Pancreas (tissue), 10 donors: ENCODE results near the gene TRIM41. TPM values are rescaled to one million over a fixed set of nuclear protein-coding genes. Genes with fewer than 3 reads are reported as not detected.
"Not testable (repeated sequence)": the region's sequence is repeated elsewhere in the genome, so short reads cannot be mapped to it uniquely, and the experiment has no call there.

Experiments
- ATAC-seq, 4 donors: fragments of 200-7000 bp; cut with Tn5 transposase; one replicate each; pipeline versions ENCODE4 v1.8.0 to v1.9.1; 2020; ENCODE audit warnings: mild to moderate bottlenecking in 4 of 4, moderate library complexity in 4 of 4
- DNase-seq, 6 donors: peaks; one replicate each; pipeline ENCODE4 v3.0.0-alpha.2; 2020
- FAIRE-seq: peaks from 2 replicates; lab custom pipeline; 2012; peaks lifted over from hg19 to GRCh38; lab: Jason Lieb, UNC
- H3K27ac ChIP-seq, 4 donors: fragments of 200-600 bp; sonication (generic); 1 replicate in 3 of 4; 2 replicates in 1 of 4; pipeline versions ENCODE4 v1.5.0 to v1.8.0; 2020
- H3K27me3 ChIP-seq, 4 donors: fragments of 200-600 bp; one replicate each; pipeline ENCODE4 v1.8.0; 2021
- H3K36me3 ChIP-seq, 3 donors: fragments of 200-600 bp; sonication (generic) in 1 of 3; one replicate each; pipeline versions ENCODE4 v1.5.0 to v1.8.0; 2020 to 2021
- H3K4me1 ChIP-seq, 3 donors: fragments of 200-600 bp; one replicate each; pipeline ENCODE4 v1.8.0; 2021
- H3K4me3 ChIP-seq, 4 donors: fragments of 200-600 bp; sonication (generic) in 2 of 4; one replicate each; pipeline versions ENCODE4 v1.5.0 to v1.8.0; 2020 to 2021
- H3K9me3 ChIP-seq, 4 donors: fragments of 200-600 bp; one replicate each; pipeline ENCODE4 v1.8.0; 2021
- CTCF ChIP-seq, 4 donors: fragments of 200-600 bp; sonication (generic) in 3 of 4; IDR thresholded peaks; one replicate each; pipeline versions ENCODE4 v1.5.0 to v1.8.0; 2021; ENCODE audit warnings: antibody characterized with exemption in 4 of 4
- WGBS, 2 donors: extraction: QIAGEN DNeasy Blood & Tissue Kit; methylation state at CpG; one replicate each; pipeline ENCODE4 v1.1.7; 2013; 5-methylcytosine and 5-hydroxymethylcytosine counted together
- intact Hi-C, 3 donors: fragments of 100-400 bp; cut with DNase I; formaldehyde crosslinking; loops; one replicate each; pipeline versions ENCODE4 v1.11.1 to v1.14.2; 2022
- polyA plus RNA-seq, 2 donors: library from polyadenylated mRNA; stranded (reverse); fragments of 200-250 nt; gene quantifications; one replicate each; pipeline ENCODE4 v1.2.3, GENCODE V29; 2013
- total RNA-seq, 6 donors: library from RNA; stranded (reverse); fragmentation: NEBNext Ultra II Directional in 4 of 6; extraction: Animal tissue kit (Norgen Biotek cat#: 25700) in 4 of 6; gene quantifications; one replicate each; pipeline versions ENCODE4 v1.2.1 to v1.2.4, GENCODE V29; 2021 to 2023
- donor health status: healthy with polysubstance abuse.
- donor health status: DM: no; HTN: no; CAD: no; lungs with moderate emphysema.
- donor health status: DM: no; HTN: no; CAD: no.
- donor health status: control.
- donor health status: control.
- donor health status: Bipolar disorder and iron deficiency.
- donor health status: DM: yes; HTN: yes; CAD: no.
- donor health status: DM: no; HTN: no; CAD: no.
- donor health status: DM: no; HTN: no; CAD: no.
- donor health status: DM: yes; HTN: yes; CAD: no.

The TRIM41 gene
- total and polyA plus RNA-seq, 8 donors = 11.4 to 28.7 (median 14.7) TPM

DNA sequence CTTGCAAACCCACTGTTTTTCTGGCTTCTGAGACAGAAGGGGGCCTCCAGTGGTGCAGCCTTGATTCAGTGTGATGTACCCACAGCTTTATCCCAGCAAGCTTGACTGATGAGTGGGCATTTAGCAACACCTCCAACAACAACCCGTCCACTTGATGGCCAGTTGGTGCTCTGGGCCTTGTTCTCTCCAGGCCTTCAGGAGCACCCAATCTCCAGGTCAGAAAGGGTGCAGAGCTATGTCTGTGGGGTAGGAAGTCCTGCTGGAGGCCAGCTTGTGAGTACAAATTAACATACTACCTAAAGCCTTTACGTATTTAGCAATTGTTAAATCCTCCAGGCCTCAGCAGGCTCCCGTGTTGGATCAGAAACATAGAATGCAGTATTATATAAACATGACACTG is 48.0 kb downstream of the TRIM41 start:
- intact Hi-C loops = no loop called here
- WGBS, 2 donors = 88 to 89% methylated on average over 3 of the region's 3 CpGs
- no peak for DNase-seq
- H3K4me3 ChIP-seq = no peak overlapping the region
- no peaks in the 10 kb centered on the region for H3K9me3 ChIP-seq
- H3K36me3 ChIP-seq = no peaks in the 10 kb centered on the region
- H3K27ac ChIP-seq = no peak overlapping the region
- no peak for ATAC-seq
- no peaks in the 10 kb centered on the region for H3K27me3 ChIP-seq
- no peaks in the 10 kb centered on the region for H3K4me1 ChIP-seq
- no peak for TF ChIP-seq CTCF (IDR thresholded peaks at IDR 0.05)
- FAIRE-seq = no peak

GRCh38 chr5:181273433-181273744 is 50.3 kb downstream of the TRIM41 start:
- not testable (repeated sequence) for FAIRE-seq

GRCh38 chr5:181280251-181280762 is 57.2 kb downstream of the TRIM41 start:
- Histone ChIP-seq H3K27me3 (no peaks in the 10 kb centered on the region), H3K27ac (no peak overlapping the region), H3K36me3 (no peaks in the 10 kb centered on the region), H3K9me3 (no peaks in the 10 kb centered on the region), H3K4me1 (no peaks in the 10 kb centered on the region), H3K4me3 (no peak overlapping the region)
- TF ChIP-seq CTCF (IDR thresholded peaks at IDR 0.05) = no peak
- WGBS, 2 donors = 69 to 87% methylated on average over 7 of the region's 7 CpGs
- intact Hi-C loops = no loop called here
- DNase-seq = no peak
- FAIRE-seq = no peak
- no peak for ATAC-seq

More at GRCh38 chr5:181273433-181273744, 50.3 kb downstream of the TRIM41 start:
- H3K9me3 ChIP-seq, H3K27ac ChIP-seq, H3K27me3 ChIP-seq, H3K4me1 ChIP-seq, intact Hi-C loops, H3K36me3 ChIP-seq: not testable (repeated sequence)
- TF ChIP-seq CTCF (IDR thresholded peaks at IDR 0.05) = peak in 1 of 4 donors; percentile 17
- peak; percentile 64 to 85 (median 76) for ATAC-seq
- WGBS, 2 donors = 15 to 17% methylated on average over 28 of the region's 28 CpGs
- peak overlapping the region in 1 of 4 donors; percentile 12 for H3K4me3 ChIP-seq
- peak in 3 of 6 donors; percentile 53 to 83 (median 69) for DNase-seq

GRCh38 chr5:181281077-181281983 is 58.2 kb downstream of the TRIM41 start:
- H3K27ac ChIP-seq = no peak overlapping the region
- no peak for ATAC-seq
- no peak for DNase-seq
- intact Hi-C loops = no loop called here
- no peak for FAIRE-seq
- no peaks in the 10 kb centered on the region for H3K4me1 ChIP-seq
- H3K27me3 ChIP-seq = no peaks in the 10 kb centered on the region
- H3K4me3 ChIP-seq = no peak overlapping the region
- no peaks in the 10 kb centered on the region for H3K9me3 ChIP-seq
- no peak for TF ChIP-seq CTCF (IDR thresholded peaks at IDR 0.05)
- no peaks in the 10 kb centered on the region for H3K36me3 ChIP-seq
- 84 to 91% methylated on average over 40 of the region's 40 CpGs for WGBS, 2 donors

GRCh38 chr5:181281984-181282316 is 58.9 kb downstream of the TRIM41 start:
- FAIRE-seq (no peak), ATAC-seq (no peak), DNase-seq (peak in 1 of 6 donors; percentile 55)
- TF ChIP-seq CTCF (IDR thresholded peaks at IDR 0.05) = no peak
- H3K4me1 ChIP-seq = no peaks in the 10 kb centered on the region
- H3K27ac ChIP-seq = no peak overlapping the region
- no peaks in the 10 kb centered on the region for H3K9me3 ChIP-seq
- no peaks in the 10 kb centered on the region for H3K27me3 ChIP-seq
- intact Hi-C loops = no loop called here
- no peaks in the 10 kb centered on the region for H3K36me3 ChIP-seq
- WGBS, 2 donors = 84 to 85% methylated on average over 17 to 18 of the region's 18 CpGs
- H3K4me3 ChIP-seq = no peak overlapping the region

GRCh38 chr5:181282415-181282814 is 59.3 kb downstream of the TRIM41 start:
- H3K27ac ChIP-seq, FAIRE-seq, intact Hi-C loops, ATAC-seq, H3K4me1 ChIP-seq, H3K4me3 ChIP-seq, H3K9me3 ChIP-seq, H3K36me3 ChIP-seq, H3K27me3 ChIP-seq: not testable (repeated sequence)
- 72 to 82% methylated on average over 15 to 16 of the region's 16 CpGs for WGBS, 2 donors
- peak in 1 of 6 donors; percentile 58 for DNase-seq
